ENCODE results near the gene SLC17A1. TPM values are rescaled to one million over a fixed set of nuclear protein-coding genes. Genes with fewer than 3 reads are reported as not detected.

Gene SLC17A1
- total and polyA plus RNA-seq, 2 of the 4 experiments (the other 2 are of a cell fraction): not detected

DNA sequence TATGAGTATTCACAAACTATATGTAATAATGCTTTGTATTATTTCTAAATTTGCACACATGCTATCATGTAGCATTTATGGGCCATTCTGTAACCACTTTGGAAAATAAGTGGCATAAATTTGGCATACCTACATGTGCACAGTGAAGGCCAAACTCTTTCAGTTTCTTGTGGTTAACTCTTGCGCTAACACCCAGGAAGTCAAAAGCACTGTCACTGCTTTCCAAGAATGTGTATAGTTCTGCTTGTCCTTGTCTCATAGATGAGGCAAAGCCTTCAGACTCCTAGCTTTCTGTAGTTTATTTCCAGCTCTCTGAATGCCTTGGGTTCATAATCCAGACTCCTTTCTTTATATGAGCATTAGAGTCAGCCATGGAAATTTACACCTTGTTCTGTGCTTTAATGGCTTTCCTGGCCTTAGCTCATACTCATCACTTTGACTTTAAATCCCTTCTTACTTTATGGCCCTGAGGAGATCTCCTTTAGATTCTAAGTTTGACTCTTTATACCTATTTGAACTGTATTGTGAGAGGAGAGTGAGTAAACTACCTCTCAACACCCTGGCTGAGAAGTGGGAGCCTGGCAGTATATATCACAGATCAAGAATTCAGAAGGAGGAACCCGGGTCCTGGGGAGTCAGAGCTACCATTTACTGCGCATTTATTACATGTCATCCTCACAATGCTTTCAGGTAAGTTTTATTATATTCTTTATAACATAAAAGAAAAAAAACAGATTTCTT, 43.1 kb upstream of the SLC17A1 start:
- Histone ChIP-seq H2BK15ac (ENCODE audit: low read depth, low read length) (no peak overlapping the region), H2AK9ac (replicated peaks; ENCODE audit: low read depth, low read length, poor library complexity) (no peak overlapping the region), H3K4me2 (ENCODE audit: low read depth, low read length) (no peak overlapping the region), H2AFZ (replicated peaks; ENCODE audit: low read length, poor library complexity) (no peak overlapping the region), H3K9me3 (ENCODE audit: control insufficient read depth, insufficient read depth, low read length) (no peaks in the 10 kb centered on the region), H3K14ac (replicated peaks; ENCODE audit: low read depth, low read length) (no peak overlapping the region), H2BK120ac (ENCODE audit: low read depth, low read length) (no peak overlapping the region), H4K91ac (ENCODE audit: insufficient read depth, low read depth, low read length) (no peak overlapping the region), H3K36me3 (ENCODE audit: control insufficient read depth, insufficient read depth, low read length) (no peaks in the 10 kb centered on the region), H3K27me3 (ENCODE audit: control insufficient read depth, insufficient read depth, low read length) (no peaks in the 10 kb centered on the region), H3K23ac (ENCODE audit: low read depth, low read length) (no peak overlapping the region), H4K5ac (ENCODE audit: low read depth, low read length) (no peak overlapping the region), H3K9me1 (ENCODE audit: insufficient read depth, low read length) (no peaks in the 10 kb centered on the region), H4K20me1 (ENCODE audit: insufficient read depth, low read length) (no peaks in the 10 kb centered on the region), H2BK5ac (ENCODE audit: low read depth, low read length, poor library complexity, severe bottlenecking) (no peak overlapping the region), H3K4ac (ENCODE audit: low read depth, low read length) (no peak overlapping the region), H3K9ac (ENCODE audit: low read depth, low read length) (no peak overlapping the region), H3K56ac (ENCODE audit: extremely low read depth, insufficient read depth, low read length) (no peak overlapping the region), H3K4me1 (ENCODE audit: control insufficient read depth, insufficient read depth, low read length) (no peaks in the 10 kb centered on the region), H3K27ac (ENCODE audit: insufficient read depth, low read length) (no peak overlapping the region), H4K8ac (ENCODE audit: low read depth in 2 of 2, low read length in 2 of 2) (no peak overlapping the region), H3K79me1 (ENCODE audit: low read depth in 1 of 2, low read length in 2 of 2) (no peaks in the 10 kb centered on the region), H2BK20ac (ENCODE audit: low read depth, low read length) (no peak overlapping the region), H3K4me3 (ENCODE audit: insufficient read depth, low read depth, low read length) (no peak overlapping the region), H3K18ac (ENCODE audit: low read depth, low read length) (no peak overlapping the region), H2AK5ac (ENCODE audit: low read depth, low read length) (no peak overlapping the region)
- DNase-seq (no peak), ATAC-seq (ENCODE audit: low read depth) (no peak)
- ChIA-PET POLR2A (ENCODE audit: unreplicated experiment) (no interaction called here), CTCF (interaction anchor here (1.1 kb wide), 1 partner anchor 52 kb away, joined by 3 read pairs; no protein-coding TSS in a partner anchor)
- intact Hi-C loops (cut with micrococcal nuclease) (no loop called here), dilution Hi-C loops (cut with HindIII; ENCODE audit: low sequenced_read_pairs, unreplicated experiment) (no loop called here), in situ Hi-C loops (cut with MboI; ENCODE audit: low sequenced_read_pairs) (no loop called here)
- no peak for TF ChIP-seq RCOR1 (IDR thresholded peaks at IDR 0.05; ENCODE audit: insufficient replicate concordance, low read length)
- no peak for TF ChIP-seq CHD1 (IDR thresholded peaks at IDR 0.05; ENCODE audit: low read depth, low read length)
- TF ChIP-seq RAD21 (IDR thresholded peaks at IDR 0.05; ENCODE audit: low read length): no peak
- TF ChIP-seq, protein P1, sequence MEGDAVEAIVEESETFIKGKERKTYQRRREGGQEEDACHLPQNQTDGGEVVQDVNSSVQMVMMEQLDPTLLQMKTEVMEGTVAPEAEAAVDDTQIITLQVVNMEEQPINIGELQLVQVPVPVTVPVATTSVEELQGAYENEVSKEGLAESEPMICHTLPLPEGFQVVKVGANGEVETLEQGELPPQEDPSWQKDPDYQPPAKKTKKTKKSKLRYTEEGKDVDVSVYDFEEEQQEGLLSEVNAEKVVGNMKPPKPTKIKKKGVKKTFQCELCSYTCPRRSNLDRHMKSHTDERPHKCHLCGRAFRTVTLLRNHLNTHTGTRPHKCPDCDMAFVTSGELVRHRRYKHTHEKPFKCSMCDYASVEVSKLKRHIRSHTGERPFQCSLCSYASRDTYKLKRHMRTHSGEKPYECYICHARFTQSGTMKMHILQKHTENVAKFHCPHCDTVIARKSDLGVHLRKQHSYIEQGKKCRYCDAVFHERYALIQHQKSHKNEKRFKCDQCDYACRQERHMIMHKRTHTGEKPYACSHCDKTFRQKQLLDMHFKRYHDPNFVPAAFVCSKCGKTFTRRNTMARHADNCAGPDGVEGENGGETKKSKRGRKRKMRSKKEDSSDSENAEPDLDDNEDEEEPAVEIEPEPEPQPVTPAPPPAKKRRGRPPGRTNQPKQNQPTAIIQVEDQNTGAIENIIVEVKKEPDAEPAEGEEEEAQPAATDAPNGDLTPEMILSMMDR (conservative IDR thresholded peaks at IDR 0.05; ENCODE audit: low read depth, low read length): no peak
- no peak for TF ChIP-seq BHLHE40 (IDR thresholded peaks at IDR 0.05; ENCODE audit: low read depth, low read length)
- no peak for TF ChIP-seq MXI1 (IDR thresholded peaks at IDR 0.05; ENCODE audit: borderline replicate concordance, low read depth, low read length)
- no peak for TF ChIP-seq MAZ (IDR thresholded peaks at IDR 0.05; ENCODE audit: borderline replicate concordance, low read depth, low read length)
- TF ChIP-seq SMC3 (IDR thresholded peaks at IDR 0.05; ENCODE audit: low read depth, low read length): no peak
- no peak for TF ChIP-seq MAFK (IDR thresholded peaks at IDR 0.05; ENCODE audit: low read depth, low read length)
- TF ChIP-seq, protein P2, sequence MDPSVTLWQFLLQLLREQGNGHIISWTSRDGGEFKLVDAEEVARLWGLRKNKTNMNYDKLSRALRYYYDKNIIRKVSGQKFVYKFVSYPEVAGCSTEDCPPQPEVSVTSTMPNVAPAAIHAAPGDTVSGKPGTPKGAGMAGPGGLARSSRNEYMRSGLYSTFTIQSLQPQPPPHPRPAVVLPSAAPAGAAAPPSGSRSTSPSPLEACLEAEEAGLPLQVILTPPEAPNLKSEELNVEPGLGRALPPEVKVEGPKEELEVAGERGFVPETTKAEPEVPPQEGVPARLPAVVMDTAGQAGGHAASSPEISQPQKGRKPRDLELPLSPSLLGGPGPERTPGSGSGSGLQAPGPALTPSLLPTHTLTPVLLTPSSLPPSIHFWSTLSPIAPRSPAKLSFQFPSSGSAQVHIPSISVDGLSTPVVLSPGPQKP (IDR thresholded peaks at IDR 0.05; ENCODE audit: borderline replicate concordance, low read depth, low read length): no peak
- TF ChIP-seq CEBPB (IDR thresholded peaks at IDR 0.05; ENCODE audit: low read depth, low read length): no peak
- no peak for TF ChIP-seq POLR2A (IDR thresholded peaks at IDR 0.05; ENCODE audit: low read depth, low read length)
- no peak for TF ChIP-seq FOS (IDR thresholded peaks at IDR 0.05; ENCODE audit: low read depth, low read length)
- TF ChIP-seq NFE2L2 (IDR thresholded peaks at IDR 0.05; ENCODE audit: low read depth, low read length): no peak
- TF ChIP-seq, protein P3, sequence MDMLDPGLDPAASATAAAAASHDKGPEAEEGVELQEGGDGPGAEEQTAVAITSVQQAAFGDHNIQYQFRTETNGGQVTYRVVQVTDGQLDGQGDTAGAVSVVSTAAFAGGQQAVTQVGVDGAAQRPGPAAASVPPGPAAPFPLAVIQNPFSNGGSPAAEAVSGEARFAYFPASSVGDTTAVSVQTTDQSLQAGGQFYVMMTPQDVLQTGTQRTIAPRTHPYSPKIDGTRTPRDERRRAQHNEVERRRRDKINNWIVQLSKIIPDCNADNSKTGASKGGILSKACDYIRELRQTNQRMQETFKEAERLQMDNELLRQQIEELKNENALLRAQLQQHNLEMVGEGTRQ (IDR thresholded peaks at IDR 0.05; ENCODE audit: low read depth, low read length): no peak
- no peak for TF ChIP-seq RFX5 (IDR thresholded peaks at IDR 0.05; ENCODE audit: low read depth, low read length)
- no CpG with 5 or more reads among the region's 3 CpGs for WGBS, 2 experiments (ENCODE audit: extremely low coverage in 2 of 2, insufficient read length in 1 of 2)
- BruUV-seq (replicated peaks): no TSS peak
